Measurements from ENCODE around the gene MUC22. TPM values are rescaled to one million over a fixed set of nuclear protein-coding genes. Genes with fewer than 3 reads are reported as not detected.
A peak's percentile ranks its signal among the peaks of the same experiment; 100 is the strongest.

MUC22 gene
- total RNA-seq, 1 experiment from 2014 or later = not detected

GRCh38 chr6:31002471-31002870, 7.8 kb upstream of the MUC22 start:
- intact Hi-C loops (cut with micrococcal nuclease) = no loop called here
- H3K4me1 ChIP-seq (ENCODE audit: insufficient read depth, low read length) = peaks cover 37% of the 10 kb centered on the region

GRCh38 chr6:31004794-31005193, 5.5 kb upstream of the MUC22 start:
- no peaks in the 10 kb centered on the region for H3K36me3 ChIP-seq (ENCODE audit: low read depth, low read length)
- H3K9ac ChIP-seq (ENCODE audit: low read length) = no peak overlapping the region
- H4K20me1 ChIP-seq (ENCODE audit: low read length) = no peaks in the 10 kb centered on the region
- no peak overlapping the region for H3K4me2 ChIP-seq (ENCODE audit: low read length)
- H3F3A ChIP-seq (ENCODE audit: low read length, unreplicated experiment) = no peaks in the 10 kb centered on the region
- no peaks in the 10 kb centered on the region for H3K79me2 ChIP-seq (ENCODE audit: low read length)
- ChIA-PET POLR2A (ENCODE audit: unreplicated experiment) (no interaction called here), CTCF (interaction anchor here (0.7 kb wide), 1 partner anchor 66 kb away, joined by 3 read pairs; no protein-coding TSS in a partner anchor)
- H2AFZ ChIP-seq (ENCODE audit: low read length) = no peak overlapping the region; the same call in 1 of the 2 replicates
- ATAC-seq = no peak
- DNase-seq = no peak
- no peaks in the 10 kb centered on the region for H3K9me2 ChIP-seq (replicated peaks; ENCODE audit: low read length)
- no peaks in the 10 kb centered on the region for H3K27me3 ChIP-seq (ENCODE audit: low read length)
- no peaks in the 10 kb centered on the region for H3K9me3 ChIP-seq (ENCODE audit: low read length)
- H3K27ac ChIP-seq (ENCODE audit: low read length) = peak overlapping the region; percentile 52
- intact Hi-C loops (cut with micrococcal nuclease) = no loop called here
- H3K4me1 ChIP-seq (ENCODE audit: insufficient read depth, low read length) = peaks cover 38% of the 10 kb centered on the region
- BruUV-seq (replicated peaks) = TSS peak; percentile 47
- no peak overlapping the region for H3K4me3 ChIP-seq (ENCODE audit: low read length)
- TF ChIP-seq EZH2 (IDR thresholded peaks at IDR 0.05; ENCODE audit: low read length, unreplicated experiment) (no peak), CTCF (conservative IDR thresholded peaks at IDR 0.05; ENCODE audit: low read depth, low read length) (no peak), EZH2phosphoT487 (IDR thresholded peaks at IDR 0.05; ENCODE audit: borderline replicate concordance, low read length) (no peak)

More at GRCh38 chr6:31002471-31002870, 7.8 kb upstream of the MUC22 start:
- no peak overlapping the region for H3K4me2 ChIP-seq (ENCODE audit: low read length)
- no peak for ATAC-seq
- H3K79me2 ChIP-seq (ENCODE audit: low read length) = no peaks in the 10 kb centered on the region
- no TSS peak for BruUV-seq (replicated peaks)
- H3K27me3 ChIP-seq (ENCODE audit: low read length) = no peaks in the 10 kb centered on the region
- H3K9ac ChIP-seq (ENCODE audit: low read length) = no peak overlapping the region
- no peak overlapping the region for H3K27ac ChIP-seq (ENCODE audit: low read length)
- H3K36me3 ChIP-seq (ENCODE audit: low read depth, low read length) = no peaks in the 10 kb centered on the region
- no peaks in the 10 kb centered on the region for H3K9me3 ChIP-seq (ENCODE audit: low read length)
- no peak overlapping the region for H2AFZ ChIP-seq (ENCODE audit: low read length)
- H3K9me2 ChIP-seq (replicated peaks; ENCODE audit: low read length) = no peaks in the 10 kb centered on the region
- CTCF ChIA-PET = no interaction called here
- no peaks in the 10 kb centered on the region for H3F3A ChIP-seq (ENCODE audit: low read length, unreplicated experiment)
- TF ChIP-seq CTCF (conservative IDR thresholded peaks at IDR 0.05; ENCODE audit: low read depth, low read length) (no peak), EZH2 (IDR thresholded peaks at IDR 0.05; ENCODE audit: low read length, unreplicated experiment) (no peak), EZH2phosphoT487 (IDR thresholded peaks at IDR 0.05; ENCODE audit: borderline replicate concordance, low read length) (no peak)
- no peaks in the 10 kb centered on the region for H4K20me1 ChIP-seq (ENCODE audit: low read length)
- peak; percentile 19 for DNase-seq
- H3K4me3 ChIP-seq (ENCODE audit: low read length) = no peak overlapping the region
- POLR2A ChIA-PET (ENCODE audit: unreplicated experiment) = no interaction called here

DNA sequence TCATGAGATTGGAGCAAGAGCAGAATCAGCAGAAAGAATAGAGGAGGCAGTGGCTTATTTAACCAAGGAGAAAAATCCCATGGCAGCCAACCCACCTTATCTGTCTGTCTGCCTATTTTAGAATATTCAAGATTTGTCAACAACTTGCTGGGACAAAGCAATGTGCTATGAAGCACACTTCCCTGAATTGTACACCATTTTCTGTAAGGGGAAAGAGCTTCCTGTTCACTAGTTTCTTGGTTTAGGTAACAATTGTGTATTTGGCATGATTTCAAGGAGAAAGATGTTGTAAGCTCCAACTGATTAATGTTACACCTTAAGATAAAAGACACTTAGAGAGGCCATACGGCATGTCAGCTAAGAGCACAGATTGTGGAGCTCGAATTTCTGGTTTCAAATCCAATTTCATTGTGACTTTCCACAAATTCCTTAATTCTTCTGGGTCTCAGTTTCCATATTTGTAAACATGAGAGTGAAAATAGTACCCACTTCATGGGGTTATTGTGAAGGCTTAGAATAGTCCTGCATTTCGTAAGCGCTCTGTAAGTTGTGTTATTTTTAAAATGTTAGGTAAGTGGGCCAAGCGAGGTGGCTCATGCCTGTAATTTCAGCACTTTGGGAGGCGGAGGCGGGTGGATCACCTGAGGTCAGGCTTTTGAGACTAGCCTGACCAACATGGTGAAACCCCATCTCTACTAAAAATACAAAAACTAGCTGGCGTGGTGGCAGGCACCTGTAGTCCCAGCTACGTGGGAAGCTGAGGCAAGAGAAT, 4.8 kb upstream of the MUC22 start:
- Histone ChIP-seq H3K36me3 (ENCODE audit: low read depth, low read length) (no peaks in the 10 kb centered on the region), H3K4me2 (ENCODE audit: low read length) (no peak overlapping the region), H3K27ac (ENCODE audit: low read length) (no peak overlapping the region), H3K9me3 (ENCODE audit: low read length) (no peaks in the 10 kb centered on the region), H3K9ac (ENCODE audit: low read length) (no peak overlapping the region), H3K9me2 (replicated peaks; ENCODE audit: low read length) (no peaks in the 10 kb centered on the region), H4K20me1 (ENCODE audit: low read length) (no peaks in the 10 kb centered on the region), H2AFZ (ENCODE audit: low read length) (no peak overlapping the region), H3K27me3 (ENCODE audit: low read length) (no peaks in the 10 kb centered on the region), H3K4me1 (ENCODE audit: insufficient read depth, low read length) (peaks cover 45% of the 10 kb centered on the region), H3K4me3 (ENCODE audit: low read length) (no peak overlapping the region), H3F3A (ENCODE audit: low read length, unreplicated experiment) (no peaks in the 10 kb centered on the region), H3K79me2 (ENCODE audit: low read length) (no peaks in the 10 kb centered on the region)
- ChIA-PET CTCF (no interaction called here), POLR2A (ENCODE audit: unreplicated experiment) (no interaction called here)
- DNase-seq (no peak), ATAC-seq (no peak)
- TF ChIP-seq EZH2 (IDR thresholded peaks at IDR 0.05; ENCODE audit: low read length, unreplicated experiment) (no peak), CTCF (conservative IDR thresholded peaks at IDR 0.05; ENCODE audit: low read depth, low read length) (no peak), EZH2phosphoT487 (IDR thresholded peaks at IDR 0.05; ENCODE audit: borderline replicate concordance, low read length) (no peak)
- no TSS peak for BruUV-seq (replicated peaks)
- intact Hi-C loops (cut with micrococcal nuclease) = no loop called here
